Left cardiac atrium (tissue), 4 donors: Measurements from ENCODE around the gene KCNK6. TPM values are rescaled to one million over a fixed set of nuclear protein-coding genes. Genes with fewer than 3 reads are reported as not detected.

Experiments used
- ATAC-seq, 2 donors: fragments of 200-7000 bp; cut with Tn5 transposase; one replicate each; pipeline ENCODE4 v1.9.1; 2020; ENCODE audit warnings: mild to moderate bottlenecking in 2 of 2, moderate library complexity in 2 of 2
- DNase-seq: peaks from one replicate; pipeline ENCODE4 v3.0.0-alpha.2; 2020
- intact Hi-C, 2 donors: fragments of 100-400 bp; cut with DNase I; formaldehyde crosslinking; loops; one replicate each; pipeline versions ENCODE4 v1.14.1 to v1.15.1; 2022 to 2023
- long read RNA-seq: library from polyadenylated mRNA; unstranded; transcript quantifications from one replicate; pipeline ENCODE4 v2.0.0, GENCODE V29; 2021
- total RNA-seq, 2 donors: library from RNA; stranded (reverse); fragmentation: NEBNext Ultra II Directional; extraction: Animal tissue kit (Norgen Biotek cat#: 25700); gene quantifications; one replicate each; pipeline ENCODE4 v1.2.1, GENCODE V29; 2021
- donor health status: DM: no; HTN: yes; CAD: no.
- donor health status: DM: no; HTN: yes; CAD: no; lungs with severe emphysema.
- donor health status: DM: yes; HTN: yes; CAD: no.
- donor health status: Dilated cardiomyopathy.

The KCNK6 gene
- total RNA-seq: 1 to 10 TPM; 2.7 to 5.5 TPM
- long read RNA-seq, full-length matches to known transcripts: 6 of 11 reads
- long read RNA-seq, partial matches to known transcripts: 5 of 11 reads
- long read RNA-seq, other reads (novel, unspliced or antisense): 0 of 11 reads

DNA sequence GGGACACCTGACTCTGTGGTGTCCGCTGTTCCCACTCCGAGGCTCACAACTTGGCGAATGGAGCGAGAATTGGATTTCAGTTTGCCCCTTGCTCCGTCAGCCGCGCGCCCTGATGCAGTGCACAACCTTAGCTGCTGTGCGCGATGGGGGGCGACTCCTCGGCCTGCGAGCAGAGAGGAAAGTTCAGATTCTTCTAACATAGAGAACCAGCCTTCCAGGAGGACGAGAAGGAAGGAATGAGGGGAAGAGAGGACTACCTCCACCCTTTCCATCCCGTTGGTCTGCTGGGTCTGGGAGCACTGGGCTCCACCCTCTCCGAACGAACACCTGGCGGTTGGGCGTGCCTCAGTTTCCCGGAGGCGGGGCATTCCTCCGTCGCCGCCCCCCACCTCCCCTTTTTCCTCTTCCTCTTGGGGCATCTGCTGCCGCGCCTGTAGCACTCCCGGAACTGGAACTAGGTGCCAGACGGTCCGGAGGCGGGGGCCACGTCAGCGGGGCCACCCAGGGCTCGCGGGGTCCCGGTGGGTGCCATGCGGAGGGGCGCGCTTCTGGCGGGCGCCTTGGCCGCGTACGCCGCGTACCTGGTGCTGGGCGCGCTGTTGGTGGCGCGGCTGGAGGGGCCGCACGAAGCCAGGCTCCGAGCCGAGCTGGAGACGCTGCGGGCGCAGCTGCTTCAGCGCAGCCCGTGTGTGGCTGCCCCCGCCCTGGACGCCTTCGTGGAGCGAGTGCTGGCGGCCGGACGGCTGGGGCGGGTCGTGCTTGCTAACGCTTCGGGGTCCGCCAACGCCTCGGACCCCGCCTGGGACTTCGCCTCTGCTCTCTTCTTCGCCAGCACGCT lies at the start of gene KCNK6:
Gene KCNK6 (plus strand): TSS at position 425 of the 838 bp plus-strand sequence. CDS start 106 bp downstream, at position 531.
- ATAC-seq: peak; percentile 5 to 10
- peak; percentile 57 for DNase-seq
- intact Hi-C loops: no loop called here

DNA sequence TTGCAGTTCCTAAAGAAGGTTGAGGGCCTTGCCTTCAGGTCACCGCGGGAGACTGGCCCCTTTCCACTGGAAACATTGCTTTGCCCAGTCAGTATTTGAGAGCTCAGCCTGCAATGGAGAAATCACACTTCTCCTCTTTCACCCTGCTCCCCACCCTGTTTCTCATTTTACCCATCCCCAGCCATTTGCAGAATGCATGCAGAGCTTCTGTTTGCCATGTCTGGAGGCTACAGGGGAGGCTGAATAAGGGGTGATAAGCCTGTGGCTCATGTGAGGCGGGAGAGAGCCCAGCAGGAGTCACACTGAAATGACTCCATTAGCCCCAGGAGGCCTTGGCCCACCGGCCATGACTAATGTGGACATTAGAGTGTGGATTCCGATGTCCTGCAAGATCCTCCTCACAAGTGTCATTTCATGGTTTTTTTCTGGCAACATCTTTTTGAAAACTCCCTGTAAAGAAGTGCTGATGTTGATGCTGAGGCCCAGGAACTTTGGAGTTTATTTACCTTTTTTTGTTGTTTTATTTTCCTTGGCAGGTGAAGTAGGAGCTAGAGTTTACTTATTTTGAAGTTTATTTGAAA lies 49.0 kb upstream of the KCNK6 start:
- no peak for ATAC-seq
- intact Hi-C loops: no loop called here
- DNase-seq: no peak

DNA sequence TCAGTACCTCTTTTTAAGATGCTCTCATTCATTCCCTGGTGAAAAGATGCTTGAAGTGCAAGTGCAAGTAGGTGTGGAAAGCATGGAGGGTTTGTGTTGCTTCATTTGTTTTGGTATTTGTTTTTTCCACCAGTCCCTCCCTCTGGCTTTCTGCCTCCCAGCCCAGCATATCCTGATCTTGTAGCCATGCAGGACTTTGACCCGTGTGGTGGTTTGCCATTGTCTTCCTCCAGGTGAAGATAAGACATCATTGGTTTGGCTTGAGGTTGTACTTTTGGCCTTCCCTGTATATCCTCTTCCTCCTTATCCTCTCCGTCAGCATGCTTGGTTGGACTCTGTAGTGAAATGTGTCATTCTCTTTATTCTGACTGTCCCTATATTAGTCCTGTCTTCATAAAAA lies 46.1 kb upstream of the KCNK6 start:
- no peak for ATAC-seq
- intact Hi-C loops: no loop called here
- no peak for DNase-seq

DNA sequence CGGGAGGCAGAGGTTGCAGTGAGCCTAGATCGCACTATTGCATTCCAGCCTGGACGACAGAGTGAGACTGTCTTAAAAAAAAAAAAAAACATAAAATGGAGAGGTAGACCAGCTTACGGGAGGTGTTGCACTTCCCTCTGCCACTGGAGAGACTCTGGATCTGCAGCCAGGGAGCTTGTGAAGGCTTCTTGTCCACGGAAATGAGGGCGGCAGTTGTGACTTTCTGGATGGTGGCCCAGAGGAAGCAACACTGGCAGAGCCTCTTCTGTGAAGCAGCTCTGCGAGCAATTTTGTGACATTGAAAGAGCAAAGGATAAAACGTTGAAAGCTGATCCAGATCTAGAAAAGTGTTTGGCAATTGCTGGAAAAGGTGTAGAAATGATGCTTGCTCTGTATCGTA lies 44.9 kb upstream of the KCNK6 start:
- intact Hi-C loops: no loop called here
- ATAC-seq (peak in 1 of 2 donors; percentile 55), DNase-seq (peak; percentile 47)

- ATAC-seq (no peak), DNase-seq (no peak)
- intact Hi-C loops: no loop called here
Measured at GRCh38 chr19:38276942-38277517, 42.6 kb upstream of the KCNK6 start.

- DNase-seq (no peak), ATAC-seq (peak in 1 of 2 donors; percentile 20)
- intact Hi-C loops: no loop called here
Measured at GRCh38 chr19:38277549-38277948, 42.1 kb upstream of the KCNK6 start.

GRCh38 chr19:38277969-38278680 lies 41.5 kb upstream of the KCNK6 start:
- peak; percentile 84 for DNase-seq
- intact Hi-C loops: no loop called here
- peak; percentile 87 to 90 for ATAC-seq

DNA sequence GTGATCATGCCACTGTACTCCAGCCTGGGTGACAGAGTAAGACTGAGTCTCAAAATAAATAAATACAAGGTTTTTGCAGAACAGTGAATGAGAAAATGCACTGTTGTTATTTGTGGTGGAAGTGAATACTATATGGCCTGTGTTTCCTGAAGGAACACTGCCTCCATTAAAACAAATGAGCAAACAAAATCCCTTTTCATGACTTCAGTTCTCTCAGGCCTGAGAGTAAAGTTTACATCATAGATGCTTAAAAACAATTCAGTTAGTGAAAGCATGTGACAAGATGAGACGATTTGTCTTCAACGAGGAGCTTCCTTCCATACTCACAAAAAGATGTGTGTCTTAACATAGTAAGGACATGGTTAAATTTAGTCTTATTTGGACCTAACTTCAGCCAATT lies 40.9 kb upstream of the KCNK6 start:
- ATAC-seq (no peak), DNase-seq (no peak)
- intact Hi-C loops: no loop called here

- intact Hi-C loops: no loop called here
- ATAC-seq (no peak), DNase-seq (no peak)
Measured at GRCh38 chr19:38280030-38280921, 39.4 kb upstream of the KCNK6 start.

DNA sequence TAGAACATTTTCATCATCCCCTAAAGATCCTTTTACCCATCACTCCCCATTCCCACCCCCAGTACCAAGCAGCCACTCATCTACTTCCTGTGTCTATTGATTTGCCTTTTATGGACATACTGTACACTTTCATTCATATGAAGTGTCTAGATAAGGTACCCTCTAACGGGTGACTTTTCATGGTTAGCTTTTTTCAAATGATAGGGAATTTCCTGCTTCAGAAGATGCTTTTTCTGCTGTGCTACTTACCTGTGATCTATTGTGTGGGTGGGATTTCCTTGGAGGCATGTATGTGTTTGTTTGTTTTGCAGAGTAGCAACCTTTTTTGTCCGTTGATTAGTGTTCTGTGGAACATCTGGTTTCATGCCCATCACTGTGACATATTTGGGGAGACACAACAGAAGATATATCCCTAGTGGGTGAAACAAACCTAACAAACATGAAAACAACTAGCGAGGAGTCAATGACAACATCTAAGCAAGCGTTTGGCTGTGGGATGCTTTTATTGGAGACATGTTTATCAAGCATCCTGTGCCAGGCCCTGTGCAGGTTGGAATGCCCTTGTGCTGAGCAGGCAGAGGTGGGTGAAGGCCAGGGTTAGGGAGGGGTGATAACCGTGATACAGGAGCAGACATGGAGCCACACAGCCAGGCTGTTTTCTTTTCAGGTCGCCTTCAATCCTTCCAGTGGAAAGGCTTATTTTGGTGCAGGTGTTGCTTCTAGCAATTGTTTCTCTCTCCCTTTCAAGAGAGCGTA lies 37.7 kb upstream of the KCNK6 start:
- intact Hi-C loops: no loop called here
- DNase-seq: no peak
- no peak for ATAC-seq

DNA sequence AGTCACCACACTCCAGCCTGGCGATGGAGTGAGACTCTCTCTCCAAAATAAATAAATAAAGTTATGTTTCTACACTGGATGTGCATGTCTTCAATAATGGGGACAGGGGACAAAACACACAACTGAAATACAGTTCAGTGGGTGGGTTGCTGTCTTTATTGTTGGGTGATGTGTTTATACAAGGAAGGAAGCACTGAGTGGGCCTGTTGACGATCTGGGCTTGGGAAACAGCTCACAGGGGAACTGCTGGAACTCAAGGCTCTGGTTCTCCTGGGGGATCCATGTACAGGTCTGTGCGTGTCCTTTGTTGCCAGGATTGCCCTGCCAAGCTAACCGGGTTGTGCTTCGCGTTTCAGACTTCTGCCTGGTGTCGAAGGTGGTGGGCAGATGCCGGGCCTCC lies 36.4 kb upstream of the KCNK6 start:
- no peak for DNase-seq
- ATAC-seq: no peak
- intact Hi-C loops: no loop called here

DNA sequence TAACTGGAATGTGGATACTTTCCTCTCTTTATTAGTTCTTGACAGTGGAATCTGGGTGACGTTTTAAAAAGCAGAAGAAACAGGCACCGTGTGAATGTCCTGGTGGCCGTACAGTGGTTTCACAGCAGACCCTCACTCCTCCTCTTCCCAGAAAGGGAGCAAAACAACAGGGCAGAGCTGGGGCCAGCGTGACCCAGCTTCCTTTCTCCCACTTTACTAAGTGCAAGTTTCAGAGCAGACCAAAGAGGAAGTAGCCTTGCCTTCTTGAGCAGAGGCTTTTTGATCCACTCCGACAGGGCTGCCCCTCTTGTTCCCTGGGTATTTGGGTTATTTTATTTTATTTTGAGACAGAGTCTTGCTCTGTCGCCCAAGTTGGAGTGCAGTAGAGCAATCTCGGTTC lies 35.2 kb upstream of the KCNK6 start:
- no peak for DNase-seq
- intact Hi-C loops: no loop called here
- ATAC-seq: peak; percentile 30 to 43

DNA sequence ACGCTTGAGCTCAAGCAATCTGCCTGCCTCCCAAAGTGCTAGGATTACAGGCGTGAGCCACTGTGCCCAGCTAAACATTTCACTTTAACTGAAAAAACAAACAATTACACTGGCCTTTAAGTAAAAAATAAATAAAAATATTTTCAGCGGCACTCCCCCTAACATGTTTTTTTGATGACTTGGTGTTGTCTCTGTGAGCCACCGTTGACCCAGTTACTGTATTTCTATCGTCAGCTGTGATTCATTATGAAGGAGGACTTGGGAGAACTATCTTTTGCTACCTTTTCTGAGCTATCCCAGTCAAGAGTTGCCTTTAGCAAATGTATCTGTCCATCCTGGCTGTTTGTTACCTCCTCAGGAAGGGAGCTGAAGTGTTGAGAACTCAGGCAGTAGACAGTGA lies 34.1 kb upstream of the KCNK6 start:
- ATAC-seq (no peak), DNase-seq (no peak)
- intact Hi-C loops: no loop called here

GRCh38 chr19:38287604-38288003 lies 32.0 kb upstream of the KCNK6 start:
- intact Hi-C loops: no loop called here
- ATAC-seq: peak in 1 of 2 donors; percentile 48

GRCh38 chr19:38288123-38288855 lies 31.4 kb upstream of the KCNK6 start:
- ATAC-seq (no peak), DNase-seq (no peak)
- intact Hi-C loops: no loop called here

More at GRCh38 chr19:38287604-38288003, 32.0 kb upstream of the KCNK6 start:
- no peak for DNase-seq

DNA sequence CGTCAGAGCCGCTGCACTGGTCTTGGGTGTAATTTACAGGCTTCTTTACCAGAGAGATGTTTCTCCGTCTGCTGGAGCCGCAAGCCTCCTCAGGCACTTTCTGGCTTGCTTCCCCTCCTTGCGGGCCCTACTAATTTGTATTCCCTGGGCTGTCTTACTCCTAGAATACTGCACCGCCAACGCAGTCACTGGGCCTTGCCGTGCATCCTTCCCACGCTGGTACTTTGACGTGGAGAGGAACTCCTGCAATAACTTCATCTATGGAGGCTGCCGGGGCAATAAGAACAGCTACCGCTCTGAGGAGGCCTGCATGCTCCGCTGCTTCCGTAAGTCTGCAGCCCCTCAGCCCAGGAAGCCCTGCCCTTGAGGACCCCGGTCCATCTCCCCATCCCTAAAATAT lies 29.7 kb upstream of the KCNK6 start:
- intact Hi-C loops: no loop called here
- no peak for DNase-seq
- no peak for ATAC-seq

GRCh38 chr19:38290631-38291147 lies 29.0 kb upstream of the KCNK6 start:
- no peak for DNase-seq
- intact Hi-C loops: no loop called here
- ATAC-seq: no peak
